Measurements from ENCODE around the gene MRPL14.

Gene MRPL14

GRCh38 chr6:44066394-44067172 is 60.7 kb downstream of the MRPL14 start:
- no peak for DNase-seq (ENCODE audit: low read depth in 3 of 3)

DNA sequence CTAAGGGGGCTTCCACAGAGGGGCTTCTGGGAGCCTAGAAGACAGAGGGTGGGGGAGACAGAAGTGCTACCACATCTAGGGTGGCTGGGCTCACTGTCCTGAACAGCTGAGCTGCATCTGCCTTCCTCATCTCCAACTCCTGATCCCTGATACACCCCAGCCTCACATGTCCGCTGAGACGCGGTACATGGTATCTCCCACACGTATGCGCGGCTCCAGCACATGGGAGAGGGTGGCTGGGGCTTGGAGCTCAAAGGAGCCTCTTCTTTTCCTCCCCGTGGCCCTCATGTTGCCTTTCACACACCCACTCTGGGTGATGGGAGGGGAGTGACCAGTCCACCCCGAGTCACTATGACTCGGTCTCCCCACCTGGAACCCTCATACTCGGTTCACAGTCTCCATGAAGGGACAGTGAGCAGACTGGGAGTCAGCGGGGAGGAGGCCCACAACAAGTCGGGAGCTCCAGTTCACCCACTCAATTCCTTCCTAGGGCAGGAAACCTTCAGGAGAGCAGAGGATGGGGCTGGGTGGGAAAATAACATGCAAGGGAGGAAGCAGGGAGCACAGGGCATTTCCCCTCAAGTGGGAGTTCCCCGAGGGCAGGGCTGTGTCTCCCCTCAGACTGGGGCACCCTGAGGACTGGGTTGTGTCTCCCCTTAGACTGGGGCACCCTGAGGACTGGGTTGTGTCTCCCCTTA is 61.7 kb downstream of the MRPL14 start:
- no peak for DNase-seq (ENCODE audit: low read depth in 3 of 3)

DNA sequence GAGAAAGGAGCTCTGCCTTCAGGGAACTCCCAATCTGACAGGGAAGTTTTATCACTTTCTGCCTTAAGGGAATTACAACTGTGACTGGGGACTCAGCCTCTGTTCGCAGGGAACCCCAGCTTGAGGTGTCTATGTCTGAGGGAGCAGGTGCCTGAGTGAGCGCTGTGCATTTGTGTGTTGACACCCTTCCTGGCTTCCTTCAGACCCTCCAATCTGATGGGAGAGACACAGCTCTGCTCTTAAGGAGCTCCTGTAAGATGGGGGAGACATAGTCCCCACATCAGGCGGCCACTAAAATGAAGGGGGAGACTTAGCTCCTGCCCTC is 62.3 kb downstream of the MRPL14 start:
- DNase-seq (ENCODE audit: low read depth in 3 of 3), result no peak

GRCh38 chr6:44064089-44064947 is 62.9 kb downstream of the MRPL14 start:
- DNase-seq (ENCODE audit: low read depth in 3 of 3), result no peak

DNA sequence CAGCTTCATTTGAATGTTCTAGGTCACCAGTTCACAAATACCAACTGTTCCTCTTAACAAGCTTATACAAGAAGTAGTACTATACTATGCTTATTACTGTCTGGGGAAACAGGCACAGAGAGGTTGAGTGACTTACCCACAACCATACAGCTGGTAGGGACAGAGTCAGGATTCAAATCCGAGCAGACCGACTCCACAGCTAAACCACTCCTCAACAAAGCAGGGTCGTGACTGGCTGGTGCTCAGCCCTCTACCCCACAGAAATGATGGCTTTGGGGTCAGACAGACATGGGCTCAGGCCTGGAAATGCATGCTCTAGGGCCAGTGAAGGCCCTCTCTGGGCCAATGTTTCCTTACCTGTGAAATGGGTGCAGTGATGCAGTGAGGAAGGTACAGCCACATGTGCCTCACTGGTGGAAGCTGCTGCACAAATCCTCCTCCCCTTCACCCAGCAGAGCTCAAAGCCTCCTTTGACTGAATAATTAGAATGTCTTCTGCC is 63.6 kb downstream of the MRPL14 start:
- DNase-seq (ENCODE audit: low read depth in 3 of 3), result no peak
